ENCODE results near the gene B4GALNT4.
"Not testable (repeated sequence)": the region's sequence is repeated elsewhere in the genome, so short reads cannot be mapped to it uniquely, and the experiment has no call there.

The B4GALNT4 gene

DNA sequence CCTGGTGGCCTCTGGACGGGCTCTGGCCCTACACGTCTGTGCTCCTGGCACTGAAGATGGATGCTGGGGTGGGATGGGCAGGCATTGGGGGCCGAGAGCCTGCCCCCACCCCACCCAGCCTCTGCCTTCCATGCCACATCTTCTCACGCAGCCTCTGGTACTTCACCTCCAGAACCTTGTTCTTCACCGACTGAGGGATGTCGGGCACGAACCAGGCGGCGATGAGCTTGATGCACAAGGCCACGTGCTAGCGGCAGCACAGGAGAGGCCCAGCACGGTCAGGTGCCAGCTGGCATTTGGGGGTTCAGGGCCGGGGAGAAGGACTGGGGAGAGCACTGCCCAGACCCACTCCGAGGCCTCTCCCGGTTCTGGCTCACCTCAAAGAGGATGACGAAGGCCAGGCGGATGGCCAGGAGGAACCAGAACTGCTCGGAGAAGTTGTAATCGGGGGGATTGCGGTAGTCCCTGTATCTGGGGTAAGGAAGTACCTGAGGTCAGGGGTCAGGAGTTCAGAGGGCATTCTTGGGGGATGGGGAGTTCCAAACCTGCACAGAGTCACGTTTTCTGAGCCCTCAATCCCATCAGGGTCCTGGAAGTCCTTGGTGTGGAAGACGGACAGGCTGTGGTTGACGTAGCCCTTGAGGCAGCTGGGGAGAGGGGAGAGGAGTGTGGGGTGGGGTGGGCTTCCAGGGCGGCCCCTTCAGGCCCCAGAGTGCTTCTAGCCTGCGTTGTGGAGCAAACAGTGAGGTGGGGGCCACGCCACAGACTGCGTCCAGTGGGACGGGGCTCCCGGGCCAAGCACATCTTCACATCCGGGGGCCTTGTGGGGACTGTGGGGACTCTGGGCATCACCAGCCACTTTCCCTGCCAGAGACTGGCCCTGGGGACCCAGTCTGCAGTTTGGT is 49.3 kb downstream of the B4GALNT4 start:
- in situ Hi-C loops (cut with MboI; ENCODE audit: low sequenced_read_pairs) = no loop called here

DNA sequence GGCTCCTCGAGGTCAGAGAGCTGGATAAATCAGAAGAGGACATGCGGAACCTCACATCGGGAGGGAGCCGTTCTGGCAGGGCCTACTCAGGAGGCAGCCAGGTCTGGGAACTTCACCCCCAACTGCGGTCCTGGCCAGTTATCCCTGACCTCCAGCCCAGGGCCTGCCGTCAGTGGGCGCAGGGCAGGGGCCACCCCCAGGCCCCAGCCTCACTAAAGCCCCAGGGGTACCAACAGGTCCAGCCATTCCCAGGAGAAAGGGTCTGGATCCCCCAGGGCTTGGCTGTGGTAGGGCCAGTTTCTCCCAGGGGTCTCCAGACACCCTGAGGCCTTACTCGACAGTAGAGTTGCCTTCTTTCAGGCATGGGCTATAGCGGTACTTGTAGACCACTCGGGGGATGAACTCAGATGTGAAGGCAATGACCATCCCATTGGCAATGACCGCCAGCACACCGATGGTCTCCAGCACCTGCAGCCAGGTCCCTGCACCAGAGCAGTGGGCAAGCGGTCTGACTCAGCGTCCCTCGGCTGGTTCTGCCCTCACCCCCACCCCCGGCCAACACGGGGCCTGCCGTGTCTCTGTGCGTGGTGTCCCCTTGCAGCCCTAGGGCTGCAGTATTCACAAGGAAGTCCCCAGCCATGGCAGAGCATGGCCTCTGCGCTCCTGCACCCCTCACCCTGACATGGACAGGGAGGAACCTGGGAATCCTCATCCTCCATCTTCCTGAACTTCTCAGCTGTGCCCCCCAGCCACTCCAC is 50.1 kb downstream of the B4GALNT4 start:
- in situ Hi-C loops (cut with MboI; ENCODE audit: low sequenced_read_pairs) = no loop called here

DNA sequence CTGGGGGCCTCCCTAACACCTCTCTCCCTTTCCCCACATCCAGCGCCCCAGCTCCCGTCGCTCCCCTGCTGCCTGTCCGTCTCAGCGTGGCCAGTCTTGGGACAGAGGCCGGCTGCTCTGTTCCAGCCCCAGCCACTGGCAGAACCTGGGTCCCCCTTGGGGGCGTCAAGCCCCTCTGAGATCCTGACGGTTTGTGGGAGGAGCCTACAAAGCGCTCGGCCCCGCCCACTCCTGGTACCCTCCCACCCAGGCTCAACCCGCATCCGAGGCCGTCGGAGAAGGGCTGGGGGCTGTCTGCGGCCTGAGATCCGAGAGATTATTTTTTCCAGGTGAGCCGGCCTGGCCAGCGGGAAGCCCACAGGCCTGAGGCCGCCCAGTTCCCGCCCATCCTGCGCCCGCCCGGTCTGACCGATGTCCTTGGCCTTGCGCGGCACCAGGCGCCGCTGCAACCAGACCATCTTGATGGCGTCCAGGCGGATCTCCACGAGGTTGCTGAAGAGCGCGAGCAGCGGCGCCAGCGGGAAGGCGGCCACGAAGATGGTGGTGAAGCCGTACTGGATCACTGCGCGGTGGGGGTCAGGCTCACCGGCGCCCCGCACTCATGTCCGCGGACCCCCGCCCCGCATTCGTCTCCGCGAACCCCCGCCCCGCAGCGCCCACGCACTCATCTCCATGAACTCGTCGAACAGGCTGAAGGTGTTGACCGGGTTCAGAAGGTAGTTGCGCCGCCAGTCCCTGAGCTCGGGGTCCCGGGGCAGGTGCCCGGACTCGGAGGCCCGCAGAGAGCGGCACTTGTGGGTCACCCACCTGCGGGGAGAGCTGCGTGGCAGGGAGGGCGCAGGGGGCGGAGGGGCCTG is 51.0 kb downstream of the B4GALNT4 start:
- in situ Hi-C loops (cut with MboI; ENCODE audit: low sequenced_read_pairs) = no loop called here

DNA sequence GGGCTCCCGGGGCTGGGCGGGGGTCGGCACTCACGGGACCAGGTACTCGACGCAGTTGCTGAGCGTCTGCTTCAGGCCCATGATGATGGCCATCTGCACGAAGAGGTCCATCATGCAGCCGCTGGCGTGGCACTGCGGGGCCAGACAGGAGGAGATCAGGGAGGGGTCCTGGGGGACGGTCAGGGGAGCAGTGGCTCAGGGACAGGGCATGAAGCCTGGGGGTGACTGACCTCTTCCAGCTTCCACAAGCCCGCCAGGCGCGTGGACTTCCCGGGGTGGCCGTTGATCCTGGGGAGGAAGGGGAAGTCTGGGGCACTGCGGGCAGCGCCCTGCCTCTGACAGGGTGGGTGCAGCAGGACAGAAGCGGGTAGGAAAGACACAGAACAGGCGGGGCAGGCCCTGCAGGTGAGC is 51.6 kb downstream of the B4GALNT4 start:
- in situ Hi-C loops (cut with MboI; ENCODE audit: low sequenced_read_pairs) = no loop called here

DNA sequence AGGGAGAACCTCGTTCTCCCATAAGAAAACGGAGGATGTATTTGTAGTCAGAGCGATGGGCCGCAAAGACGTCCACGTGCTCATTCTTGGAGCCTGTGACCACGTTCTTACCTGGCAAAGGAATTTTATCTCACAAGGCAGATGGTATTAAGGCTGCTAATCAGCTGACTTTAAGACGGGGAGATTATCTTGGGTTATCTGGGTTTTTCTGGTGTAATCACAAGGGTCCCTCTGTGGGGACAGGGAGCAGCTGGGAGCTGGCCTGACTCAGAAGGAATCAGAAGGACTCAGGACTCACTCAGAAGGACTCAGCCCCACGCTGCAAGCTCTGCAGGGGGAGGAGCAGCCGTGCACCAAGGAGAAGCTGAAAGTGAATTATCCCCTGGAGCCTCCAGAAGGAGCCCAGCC is 53.0 kb downstream of the B4GALNT4 start:
- in situ Hi-C loops (cut with MboI; ENCODE audit: low sequenced_read_pairs) = no loop called here

DNA sequence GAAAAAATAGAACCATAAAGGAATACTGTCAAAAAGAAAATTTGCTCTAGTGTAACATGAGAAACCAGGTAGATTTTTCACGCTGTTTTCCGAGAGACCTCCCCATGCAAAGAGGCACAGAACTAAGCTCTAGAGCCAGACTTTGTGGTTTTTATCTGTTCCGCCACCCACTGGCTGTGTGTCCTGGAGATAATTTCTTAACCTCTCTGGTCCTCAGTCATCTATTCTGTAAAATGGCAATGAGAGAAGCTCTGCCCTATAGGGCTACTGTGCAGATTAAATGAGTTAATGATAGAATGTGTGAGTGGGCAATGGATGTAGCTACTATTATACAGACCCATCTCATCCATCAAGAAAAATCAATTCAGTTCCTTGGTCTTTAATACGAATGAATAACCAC is 54.9 kb downstream of the B4GALNT4 start:
- in situ Hi-C loops (cut with MboI; ENCODE audit: low sequenced_read_pairs) = no loop called here

DNA sequence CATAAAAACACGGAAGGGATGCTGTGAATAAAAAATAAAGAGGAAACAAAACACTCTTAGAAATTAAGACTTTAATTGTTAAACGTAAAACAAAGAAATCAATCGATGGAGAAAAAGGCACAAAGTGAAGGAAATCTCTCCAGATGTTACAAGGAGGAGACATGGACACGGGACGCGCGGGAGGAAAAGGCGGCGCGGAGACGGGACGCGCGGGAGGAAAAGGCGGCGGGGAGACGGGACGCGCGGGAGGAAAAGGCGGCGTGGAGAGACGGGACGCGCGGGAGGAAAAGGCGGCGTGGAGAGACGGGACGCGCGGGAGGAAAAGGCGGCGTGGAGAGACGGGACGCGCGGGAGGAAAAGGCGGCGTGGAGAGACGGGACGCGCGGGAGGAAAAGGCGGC is 55.5 kb downstream of the B4GALNT4 start:
- in situ Hi-C loops (cut with MboI; ENCODE audit: low sequenced_read_pairs) = not testable (repeated sequence)

DNA sequence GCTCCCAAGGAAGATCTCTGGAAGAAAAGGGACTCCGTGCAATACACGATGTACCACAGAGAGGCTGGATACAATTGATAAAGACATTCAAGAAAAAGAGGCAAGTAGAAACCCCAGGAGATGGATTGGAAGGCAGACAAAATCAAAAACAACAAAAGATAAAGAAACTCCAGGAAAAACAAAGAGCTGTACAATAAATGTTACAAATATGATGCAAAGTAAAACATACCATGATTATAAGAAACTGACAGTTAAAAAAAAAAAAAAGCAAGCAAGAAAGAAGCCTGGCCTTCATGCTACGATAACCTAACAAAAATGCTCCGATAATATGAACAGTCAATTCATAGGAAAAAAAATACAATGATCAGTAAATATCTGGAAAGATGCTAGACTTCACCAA is 56.0 kb downstream of the B4GALNT4 start:
- in situ Hi-C loops (cut with MboI; ENCODE audit: low sequenced_read_pairs) = no loop called here

DNA sequence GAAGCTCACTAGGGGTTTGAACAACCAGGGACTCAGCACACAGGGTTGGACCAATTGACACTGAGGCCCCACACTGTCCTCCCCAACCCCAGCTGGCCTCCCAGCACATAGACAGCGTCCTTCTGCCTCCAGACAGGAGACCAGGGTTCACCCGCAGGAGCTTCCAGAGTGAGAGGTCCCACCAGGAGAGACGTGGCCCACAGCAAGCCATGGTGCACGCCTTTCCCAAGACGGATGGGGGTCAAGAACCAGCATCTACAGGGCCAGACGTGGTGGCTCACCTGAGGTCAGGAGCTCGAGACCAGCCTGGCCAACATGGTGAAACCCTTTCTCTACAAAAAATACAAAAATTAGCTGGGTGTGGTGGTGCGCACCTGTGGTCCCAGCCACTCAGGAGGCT is 57.6 kb downstream of the B4GALNT4 start:
- in situ Hi-C loops (cut with MboI; ENCODE audit: low sequenced_read_pairs) = no loop called here

DNA sequence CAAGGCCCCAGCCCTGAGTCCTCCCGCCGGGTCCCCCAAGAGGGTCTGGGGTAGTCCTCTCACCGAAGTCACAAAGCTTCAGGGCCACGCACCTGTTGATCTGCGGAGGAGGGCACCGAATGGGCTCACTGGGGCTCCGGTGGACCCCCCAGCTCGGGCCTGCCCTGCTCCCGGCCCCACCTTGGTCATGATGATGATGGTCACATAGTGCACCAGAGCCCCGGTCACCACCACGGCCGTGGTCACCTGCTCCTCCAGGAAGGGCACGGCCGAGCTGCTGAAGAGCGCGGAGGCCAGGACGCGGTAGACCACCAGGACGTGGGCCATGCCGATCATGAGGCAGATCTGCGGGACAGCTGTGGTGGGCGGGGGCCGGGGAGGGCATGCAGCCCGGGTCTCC is 59.0 kb downstream of the B4GALNT4 start:
- in situ Hi-C loops (cut with MboI; ENCODE audit: low sequenced_read_pairs) = no loop called here

DNA sequence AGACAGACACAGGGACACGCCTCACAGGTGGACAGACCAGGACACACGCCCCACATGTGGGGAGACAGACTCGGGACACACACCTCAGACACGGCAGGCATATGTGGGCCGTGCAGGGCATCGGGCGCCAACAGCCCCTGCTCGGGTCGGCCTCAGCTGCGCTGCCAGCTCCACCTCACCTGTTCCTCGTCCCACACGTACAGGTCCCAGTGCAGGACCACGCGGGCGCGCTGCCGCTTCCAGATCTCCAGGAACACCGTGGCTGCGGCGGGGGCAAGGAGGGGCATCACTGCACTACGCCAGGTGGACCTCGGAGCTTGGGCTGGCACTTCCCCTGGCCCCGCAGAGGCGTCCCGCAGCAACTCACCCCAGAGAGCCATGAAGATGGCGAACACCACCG is 60.1 kb downstream of the B4GALNT4 start:
- in situ Hi-C loops (cut with MboI; ENCODE audit: low sequenced_read_pairs) = no loop called here

DNA sequence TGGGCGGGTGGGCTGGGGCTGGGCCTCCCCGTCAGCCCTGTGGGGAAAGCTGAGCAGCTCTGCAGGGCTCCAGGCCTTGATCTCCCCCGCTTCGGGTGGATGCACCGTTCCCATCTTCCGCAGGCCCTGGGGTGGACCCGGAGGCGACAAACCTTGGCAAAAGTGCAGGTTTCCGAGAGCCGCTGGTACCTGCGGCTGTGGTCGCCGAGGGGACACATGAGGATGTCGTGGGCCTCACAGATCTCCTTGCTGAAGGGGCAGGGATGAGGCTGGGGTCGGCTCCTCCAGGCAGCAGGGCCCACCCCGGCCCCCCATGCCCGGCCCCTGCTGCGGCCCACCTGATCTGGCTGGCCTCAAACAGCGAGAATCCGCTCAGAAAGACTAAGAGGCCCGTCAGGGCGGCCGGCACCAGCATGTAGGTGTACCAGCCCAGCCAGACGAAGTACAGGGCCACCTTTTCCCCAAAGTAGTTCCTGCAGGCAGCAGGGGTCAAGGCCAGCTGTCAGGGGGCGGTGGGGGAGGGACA is 60.7 kb downstream of the B4GALNT4 start:
- in situ Hi-C loops (cut with MboI; ENCODE audit: low sequenced_read_pairs) = no loop called here

Measured in HL-60/S4 treated with retinoic acid at 250 ng/mL for 4 days and 3 days (cell line).